Testis (tissue), 3 donors: ENCODE data around the gene SHOC2. TPM values are rescaled to one million over a fixed set of nuclear protein-coding genes. Genes with fewer than 3 reads are reported as not detected.

Experiments used
- DNase-seq: peaks from one replicate; pipeline ENCODE4 v3.0.0-alpha.2; 2019
- H3K27ac ChIP-seq, 2 donors: fragments of 200-600 bp; sonication (generic); one replicate each; pipeline ENCODE4 v1.5.1; 2019
- H3K27me3 ChIP-seq: fragments of 200-600 bp; sonication (generic); one replicate; pipeline ENCODE4 v1.5.1; 2019
- H3K36me3 ChIP-seq: fragments of 200-600 bp; sonication (generic); one replicate; pipeline ENCODE4 v1.5.1; 2017; ENCODE audit warnings: low read depth; ENCODE audit errors: missing control alignments
- H3K4me1 ChIP-seq: fragments of 200-600 bp; sonication (generic); one replicate; pipeline ENCODE4 v1.5.1; 2019
- H3K4me3 ChIP-seq, 2 donors: fragments of 200-600 bp; sonication (generic); one replicate each; pipeline ENCODE4 v1.5.1; 2017 to 2019
- H3K9me3 ChIP-seq: fragments of 200-600 bp; sonication (generic); one replicate; pipeline ENCODE4 v1.5.1; 2017
- CTCF ChIP-seq, 3 experiments: fragments of 450-650 bp in 2 of 3; fragments of 200-600 bp in 1 of 3; sonication (generic) in 1 of 3; IDR thresholded peaks; one replicate each; pipeline ENCODE4 v1.5.1; 2016 to 2019; ENCODE audit warnings: antibody characterized with exemption in 3 of 3, mild to moderate bottlenecking in 2 of 3, moderate library complexity in 1 of 3
- POLR2A ChIP-seq: fragments of 450-650 bp; IDR thresholded peaks from one replicate; pipeline ENCODE4 v1.6.1; 2017; ENCODE audit warnings: antibody characterized with exemption, mild to moderate bottlenecking, moderate library complexity
- WGBS, 2 donors: methylation state at CpG; one replicate each; pipeline ENCODE4 v1.1.5; 2018; 5-methylcytosine and 5-hydroxymethylcytosine counted together
- intact Hi-C: fragments of 100-400 bp; cut with DNase I; formaldehyde crosslinking; loops from one replicate; pipeline ENCODE4 v1.15.1; 2023; ENCODE audit warnings: low total_unique reads
- polyA plus RNA-seq: library from polyadenylated mRNA; stranded (reverse); fragments of 350-450 nt; fragmentation: Illumina TruSeq; extraction: RNeasy Lipid Tissue Mini Kit (QIAGEN cat#74804); gene quantifications from one replicate; pipeline ENCODE4 v1.2.3, GENCODE V29; 2014; ENCODE audit warnings: low read depth, low replicate concordance; ENCODE audit not compliant: insufficient read depth
- total RNA-seq, 2 donors: library from RNA; depleted of rRNA; stranded (reverse); fragments of >200 nt; gene quantifications; one replicate each; pipeline ENCODE4 v1.2.3, GENCODE V29; 2016

SHOC2 gene
- total and polyA plus RNA-seq, 3 donors from 2014 or later: 61.5 to 104 (median 91.1) TPM

GRCh38 chr10:110978204-110978603 is 58.8 kb downstream of the SHOC2 start:
- DNase-seq: no peak
- H3K27ac ChIP-seq: peak overlapping the region; percentile 19 to 37
- H3K36me3 ChIP-seq: no peaks in the 10 kb centered on the region
- no peak overlapping the region for H3K4me3 ChIP-seq
- H3K4me1 ChIP-seq: peaks cover 12% of the 10 kb centered on the region
- TF ChIP-seq CTCF (IDR thresholded peaks at IDR 0.05): no peak
- intact Hi-C loops: no loop called here
- no peaks in the 10 kb centered on the region for H3K9me3 ChIP-seq
- no peaks in the 10 kb centered on the region for H3K27me3 ChIP-seq
- WGBS, 2 donors: 58 to 71% methylated on average over 2 of the region's 2 CpGs

- Histone ChIP-seq H3K27ac (peak overlapping the region; percentile 2 to 37), H3K27me3 (no peaks in the 10 kb centered on the region), H3K4me3 (no peak overlapping the region), H3K9me3 (no peaks in the 10 kb centered on the region), H3K4me1 (peaks cover 12% of the 10 kb centered on the region), H3K36me3 (no peaks in the 10 kb centered on the region)
- TF ChIP-seq POLR2A (no peak), CTCF (IDR thresholded peaks at IDR 0.05) (no peak)
- WGBS, 2 donors: 81 to 90% methylated on average over 2 of the region's 2 CpGs
- intact Hi-C loops: no loop called here
- no peak for DNase-seq
Measured at GRCh38 chr10:110979611-110980010, 60.2 kb downstream of the SHOC2 start.

- H3K27me3 ChIP-seq: no peaks in the 10 kb centered on the region
- H3K4me3 ChIP-seq: no peak overlapping the region
- no peak for DNase-seq
- H3K36me3 ChIP-seq: no peaks in the 10 kb centered on the region
- no peaks in the 10 kb centered on the region for H3K9me3 ChIP-seq
- intact Hi-C loops: no loop called here
- no peak for TF ChIP-seq POLR2A
- peaks cover 16% of the 10 kb centered on the region for H3K4me1 ChIP-seq
- H3K27ac ChIP-seq: no peak overlapping the region
Measured at GRCh38 chr10:110980807-110981206, 61.4 kb downstream of the SHOC2 start.

- intact Hi-C loops: no loop called here
- H3K4me3 ChIP-seq: no peak overlapping the region
Measured at GRCh38 chr10:110983466-110983865, 64.1 kb downstream of the SHOC2 start.

GRCh38 chr10:110985497-110986275 is 66.3 kb downstream of the SHOC2 start:
- Histone ChIP-seq H3K4me3 (no peak overlapping the region), H3K27ac (no peak overlapping the region), H3K4me1 (peaks cover 5% of the 10 kb centered on the region), H3K27me3 (no peaks in the 10 kb centered on the region), H3K36me3 (no peaks in the 10 kb centered on the region), H3K9me3 (no peaks in the 10 kb centered on the region)
- intact Hi-C loops: no loop called here
- no peak for DNase-seq
- 77 to 78% methylated on average over 2 of the region's 2 CpGs for WGBS, 2 donors
- TF ChIP-seq CTCF (IDR thresholded peaks at IDR 0.05): no peak
- TF ChIP-seq POLR2A: no peak

More at GRCh38 chr10:110983466-110983865, 64.1 kb downstream of the SHOC2 start:
- no peaks in the 10 kb centered on the region for H3K9me3 ChIP-seq
- H3K27me3 ChIP-seq: no peaks in the 10 kb centered on the region
- no peak for TF ChIP-seq POLR2A
- H3K4me1 ChIP-seq: peaks cover 5% of the 10 kb centered on the region
- no peaks in the 10 kb centered on the region for H3K36me3 ChIP-seq
- DNase-seq: no peak
- H3K27ac ChIP-seq: no peak overlapping the region
- 92 to 96% methylated on average over 3 of the region's 3 CpGs for WGBS, 2 donors

GRCh38 chr10:110989016-110989415 is 69.6 kb downstream of the SHOC2 start:
- 96 to 97% methylated on average over 1 of the region's 1 CpG for WGBS, 2 donors
- intact Hi-C loops: no loop called here
- TF ChIP-seq CTCF (IDR thresholded peaks at IDR 0.05): no peak
- TF ChIP-seq POLR2A: no peak

More at GRCh38 chr10:110989016-110989415, 69.6 kb downstream of the SHOC2 start:
- Histone ChIP-seq H3K4me3 (no peak overlapping the region), H3K27me3 (no peaks in the 10 kb centered on the region), H3K9me3 (no peaks in the 10 kb centered on the region), H3K4me1 (peaks cover 5% of the 10 kb centered on the region), H3K36me3 (no peaks in the 10 kb centered on the region), H3K27ac (no peak overlapping the region)
- no peak for DNase-seq
